ENCODE data around the gene PRKAR1B. TPM values are rescaled to one million over a fixed set of nuclear protein-coding genes. Genes with fewer than 3 reads are reported as not detected.

Gene PRKAR1B
- total and polyA plus RNA-seq, 10 of the 15 experiments (the other 5 are each of a cell fraction or from before 2014, with no cell fraction given) = 1.4 to 45.6 (median 19.3) TPM

GRCh38 chr7:522951-523314, 204.1 kb downstream of the PRKAR1B start:
- peaks cover 16% of the 10 kb centered on the region for H3K4me1 ChIP-seq (ENCODE audit: control insufficient read depth, insufficient read depth, low read length)
- RAD21 ChIA-PET (ENCODE audit: unreplicated experiment) = interaction anchor here (1.4 to 2.3 kb wide), 4 partner anchors 9 to 79 kb away, joined by 3 to 11 read pairs (median 4); no protein-coding TSS in a partner anchor
- POLR2A ChIA-PET = no interaction called here
- FAIRE-seq (no peak), DNase-seq (ENCODE audit: low read depth, low spot score) (no peak), ATAC-seq (no peak)
- in situ Hi-C loops (cut with MboI) (loop anchor here (5.0 kb wide), 1 partner anchor 64 kb away; no protein-coding TSS in a partner anchor), intact Hi-C loops (cut with micrococcal nuclease; ENCODE audit: unreplicated experiment) (loop anchor here (10.0 kb wide), 2 partner anchors 198 to 352 kb away; partner anchors contain the start of gene GET4)
- WGBS (ENCODE audit: insufficient coverage, insufficient replicate concordance, low lambda C conversion rate, missing lambda C conversion rate) = 50% methylated on average over 19 of the region's 21 CpGs
- H2AFZ ChIP-seq (ENCODE audit: control insufficient read depth, low read depth, low read length) = no peak overlapping the region
- no peaks in the 10 kb centered on the region for H4K20me1 ChIP-seq (ENCODE audit: control insufficient read depth, insufficient read depth)
- no peak overlapping the region for H3K4me3 ChIP-seq
- no peak overlapping the region for H3K27ac ChIP-seq (ENCODE audit: control insufficient read depth, insufficient read depth)
- CTCF ChIA-PET = no interaction called here
- H3K27me3 ChIP-seq (replicated peaks in 1 of 2; ENCODE audit: control insufficient read depth in 2 of 2, insufficient read depth in 2 of 2, low read length in 1 of 2) = peaks cover 2 to 3% of the 10 kb centered on the region in 2 experiments
- BruUV-seq (replicated peaks) = no TSS peak
- TF ChIP-seq SMARCA5 (IDR thresholded peaks at IDR 0.05) = peak; percentile 22; the same call in 1 of the 2 replicates
- TF ChIP-seq NR2C1 (IDR thresholded peaks at IDR 0.05) = no peak
- no peaks in the 10 kb centered on the region for H3K36me3 ChIP-seq (ENCODE audit: control insufficient read depth in 2 of 2, insufficient read depth in 2 of 2, low read length in 1 of 2)
- H3K9me3 ChIP-seq (replicated peaks; ENCODE audit: control insufficient read depth, insufficient read depth, low read length) = no peaks in the 10 kb centered on the region
- SMC1A ChIA-PET (ENCODE audit: uncharacterized antibody, unreplicated experiment) = interaction anchor here (0.7 kb wide), 1 partner anchor 71 kb away, joined by 3 read pairs; no protein-coding TSS in a partner anchor
- H3K79me2 ChIP-seq (ENCODE audit: control insufficient read depth, insufficient read depth, low read length) = no peaks in the 10 kb centered on the region
- peak overlapping the region; percentile 69; the same call in 1 of the 2 replicates for H3K4me2 ChIP-seq (ENCODE audit: control insufficient read depth, insufficient read depth)
- no peak overlapping the region for H3K9ac ChIP-seq (ENCODE audit: control insufficient read depth, insufficient read depth, low read length)

GRCh38 chr7:522071-522950, 204.8 kb downstream of the PRKAR1B start:
- CTCF ChIA-PET = interaction anchor here (1.3 kb wide), 1 partner anchor 71 kb away, joined by 3 read pairs; no protein-coding TSS in a partner anchor
- no peaks in the 10 kb centered on the region for H4K20me1 ChIP-seq (ENCODE audit: control insufficient read depth, insufficient read depth)
- H3K9ac ChIP-seq (ENCODE audit: control insufficient read depth, insufficient read depth, low read length) = no peak overlapping the region
- H2AFZ ChIP-seq (ENCODE audit: control insufficient read depth, low read depth, low read length) = no peak overlapping the region
- SMC1A ChIA-PET (ENCODE audit: uncharacterized antibody, unreplicated experiment) = interaction anchor here (0.7 kb wide), 1 partner anchor 71 kb away, joined by 3 read pairs; no protein-coding TSS in a partner anchor
- H3K4me3 ChIP-seq = peak overlapping the region; percentile 45; the same call in 1 of the 2 replicates
- no peaks in the 10 kb centered on the region for H3K36me3 ChIP-seq (ENCODE audit: control insufficient read depth in 2 of 2, insufficient read depth in 2 of 2, low read length in 1 of 2)
- DNase-seq (ENCODE audit: low read depth, low spot score) (peak; percentile 31), FAIRE-seq (no peak), ATAC-seq (peak; percentile 58)
- peaks cover 16% of the 10 kb centered on the region for H3K4me1 ChIP-seq (ENCODE audit: control insufficient read depth, insufficient read depth, low read length)
- RAD21 ChIA-PET (ENCODE audit: unreplicated experiment) = interaction anchor here (1.4 to 2.3 kb wide), 4 partner anchors 10 to 80 kb away, joined by 3 to 11 read pairs (median 4); no protein-coding TSS in a partner anchor
- intact Hi-C loops (cut with micrococcal nuclease; ENCODE audit: unreplicated experiment) = loop anchor here (10.0 kb wide), 2 partner anchors 198 to 352 kb away; partner anchors contain the start of gene GET4
- no TSS peak for BruUV-seq (replicated peaks)
- H3K79me2 ChIP-seq (ENCODE audit: control insufficient read depth, insufficient read depth, low read length) = no peaks in the 10 kb centered on the region
- peaks cover 2 to 3% of the 10 kb centered on the region in 2 experiments for H3K27me3 ChIP-seq (replicated peaks in 1 of 2; ENCODE audit: control insufficient read depth in 2 of 2, insufficient read depth in 2 of 2, low read length in 1 of 2)
- in situ Hi-C loops (cut with MboI) = loop anchor here (5.0 kb wide), 1 partner anchor 65 kb away; no protein-coding TSS in a partner anchor
- peak overlapping the region; percentile 69 for H3K4me2 ChIP-seq (ENCODE audit: control insufficient read depth, insufficient read depth)
- no peaks in the 10 kb centered on the region for H3K9me3 ChIP-seq (replicated peaks; ENCODE audit: control insufficient read depth, insufficient read depth, low read length)
- H3K27ac ChIP-seq (ENCODE audit: control insufficient read depth, insufficient read depth) = no peak overlapping the region
- POLR2A ChIA-PET = no interaction called here
- WGBS (ENCODE audit: insufficient coverage, insufficient replicate concordance, low lambda C conversion rate, missing lambda C conversion rate) = under 1% methylated on average over 90 of the region's 91 CpGs
- TF ChIP-seq PAX5 (IDR thresholded peaks at IDR 0.05; ENCODE audit: borderline replicate concordance, low read depth, low read length) = no peak; the same call in 1 of the 2 replicates
- no peak for TF ChIP-seq ZZZ3 (IDR thresholded peaks at IDR 0.05; ENCODE audit: control insufficient read depth, insufficient read length, low read depth)
- peak; percentile 74 for TF ChIP-seq TCF3 (IDR thresholded peaks at IDR 0.05; ENCODE audit: borderline replicate concordance, insufficient read depth, low read depth, low read length)
- no peak for TF ChIP-seq ESRRA (IDR thresholded peaks at IDR 0.05; ENCODE audit: low read length)
- TF ChIP-seq NRF1 (conservative IDR thresholded peaks at IDR 0.05; ENCODE audit: low read depth, low read length) = no peak
- TF ChIP-seq RAD51 (IDR thresholded peaks at IDR 0.05) = no peak
- peak in 1 of 2 experiments; percentile 87; a peak in 2 of 3 replicates for TF ChIP-seq EGR1 (IDR thresholded peaks at IDR 0.05; ENCODE audit: borderline replicate concordance in 1 of 2, low read depth in 2 of 2, low read length in 2 of 2)
- TF ChIP-seq FOS (IDR thresholded peaks at IDR 0.05; ENCODE audit: borderline replicate concordance, extremely low read depth, insufficient read length) = no peak
- TF ChIP-seq MTA3 (IDR thresholded peaks at IDR 0.05; ENCODE audit: borderline replicate concordance, low read length) = no peak
- no peak for TF ChIP-seq ZNF384 (IDR thresholded peaks at IDR 0.05; ENCODE audit: borderline replicate concordance, low read depth, low read length)
- TF ChIP-seq FOXK2 (IDR thresholded peaks at IDR 0.05) = no peak
- no peak for TF ChIP-seq RBBP5 (conservative IDR thresholded peaks at IDR 0.05)
- TF ChIP-seq SMARCA5 (IDR thresholded peaks at IDR 0.05) = peak; percentile 19; the same call in 1 of the 2 replicates
- TF ChIP-seq BCL11A (IDR thresholded peaks at IDR 0.05; ENCODE audit: low read depth, low read length) = peak; percentile 60; the same call in 1 of the 2 replicates
- peak; percentile 34; the same call in 1 of the 2 replicates for TF ChIP-seq LARP7 (IDR thresholded peaks at IDR 0.05)
- TF ChIP-seq ETV6 (conservative IDR thresholded peaks at IDR 0.05 in 1 of 2, IDR thresholded peaks at IDR 0.05 in 1 of 2; ENCODE audit: borderline replicate concordance in 1 of 2, low read depth in 1 of 2) = peak in 1 of 2 experiments; percentile 41; a peak in 1 of 4 replicates

Measured in GM12878 (cell line).